Measurements from ENCODE around the gene CATSPERD.

The CATSPERD gene

DNA sequence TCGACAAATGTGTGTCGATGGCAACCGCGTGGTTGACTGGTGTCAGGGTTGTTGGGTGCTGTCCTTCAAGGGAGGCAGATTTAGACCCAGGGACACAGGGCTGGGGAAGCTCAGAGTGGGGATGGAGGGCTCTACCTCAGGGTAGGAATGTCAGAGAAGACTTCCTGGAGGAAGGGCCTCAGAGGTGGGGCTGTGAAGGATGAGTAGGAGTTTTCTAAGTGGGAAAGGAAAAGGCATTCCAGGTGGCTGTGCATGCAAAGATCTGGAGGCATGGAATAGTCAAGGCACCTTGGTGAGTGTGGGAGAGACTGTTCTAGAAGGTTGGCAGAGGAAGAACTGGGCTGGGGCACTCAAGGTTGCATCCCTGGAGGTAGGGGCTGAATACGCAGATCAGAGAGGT, 86.5 kb downstream of the CATSPERD start:
- DNase-seq (ENCODE audit: low read depth) = no peak

DNA sequence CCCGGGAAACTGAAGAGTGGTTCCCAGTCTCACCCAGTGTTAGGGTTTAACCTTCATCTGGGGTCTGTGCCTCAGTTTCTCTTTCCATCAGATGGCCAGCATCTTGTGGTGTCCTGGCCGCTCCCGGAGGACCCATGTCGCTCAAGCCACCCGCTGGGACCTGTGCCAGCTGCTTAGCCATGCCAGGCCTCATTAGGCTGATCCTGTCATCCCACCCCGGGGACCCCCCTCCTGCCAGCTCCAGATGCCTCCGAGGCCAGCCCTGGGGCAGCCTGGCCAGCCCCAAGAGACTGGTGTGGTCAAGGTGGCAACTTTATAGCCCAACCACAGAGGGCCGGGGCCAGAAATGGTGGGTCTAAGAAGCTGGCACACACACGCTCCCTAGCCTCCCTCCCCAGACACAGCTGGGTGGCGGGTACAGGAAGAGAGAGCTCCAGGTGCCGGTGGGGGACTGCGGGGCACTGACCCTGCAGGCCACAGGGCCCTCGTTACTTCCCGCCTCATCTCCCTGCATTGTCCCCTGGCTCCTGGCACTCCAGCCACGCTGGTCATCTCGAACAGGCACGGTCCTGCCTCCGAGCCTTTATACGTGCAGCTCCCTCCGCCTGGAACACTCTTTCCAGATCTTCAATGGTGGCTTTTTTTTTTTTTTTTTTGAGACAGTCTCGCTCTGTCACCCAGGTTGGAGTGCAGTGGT, 87.8 kb downstream of the CATSPERD start:
- no peak for DNase-seq (ENCODE audit: low read depth)

DNA sequence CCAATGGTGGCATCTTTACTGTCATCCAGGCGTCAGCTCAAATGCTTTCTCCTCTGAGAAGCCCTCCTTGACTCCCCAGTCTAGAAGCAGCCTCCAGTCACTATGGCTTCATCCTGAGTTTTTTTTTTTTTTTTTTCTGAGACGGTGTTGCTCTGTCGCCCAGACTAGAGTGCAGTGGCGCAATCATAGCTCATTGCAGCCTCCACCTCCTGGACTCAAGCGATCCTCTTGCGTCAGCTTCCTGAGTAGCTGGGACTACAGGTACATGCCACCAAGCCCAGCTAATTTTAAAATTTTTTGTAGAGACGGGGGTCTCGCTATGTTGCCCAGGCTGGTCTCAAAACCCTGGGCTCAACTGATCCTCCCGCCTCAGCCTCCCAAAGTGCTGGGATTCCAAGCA, 88.6 kb downstream of the CATSPERD start:
- no peak for DNase-seq (ENCODE audit: low read depth)

DNA sequence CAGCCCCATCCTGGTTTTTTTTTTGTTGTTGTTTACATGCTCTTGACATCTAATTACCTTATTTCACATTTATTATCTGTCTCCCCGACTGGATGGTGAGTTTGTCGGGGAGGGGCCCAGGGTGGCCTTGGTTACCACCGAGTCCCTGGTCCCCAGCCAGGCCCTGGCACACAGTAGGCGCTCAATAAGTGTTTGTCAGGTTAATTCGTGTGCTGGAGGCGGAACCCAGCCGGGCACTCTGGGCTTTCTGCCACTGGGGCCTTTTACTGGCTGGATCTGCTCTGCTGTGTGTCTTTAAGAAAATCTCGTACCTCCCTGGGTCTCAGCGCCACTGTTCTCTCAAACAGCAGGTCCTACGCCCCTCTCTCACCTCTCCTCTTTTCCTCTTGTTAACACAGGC, 89.0 kb downstream of the CATSPERD start:
- no peak for DNase-seq (ENCODE audit: low read depth)

DNA sequence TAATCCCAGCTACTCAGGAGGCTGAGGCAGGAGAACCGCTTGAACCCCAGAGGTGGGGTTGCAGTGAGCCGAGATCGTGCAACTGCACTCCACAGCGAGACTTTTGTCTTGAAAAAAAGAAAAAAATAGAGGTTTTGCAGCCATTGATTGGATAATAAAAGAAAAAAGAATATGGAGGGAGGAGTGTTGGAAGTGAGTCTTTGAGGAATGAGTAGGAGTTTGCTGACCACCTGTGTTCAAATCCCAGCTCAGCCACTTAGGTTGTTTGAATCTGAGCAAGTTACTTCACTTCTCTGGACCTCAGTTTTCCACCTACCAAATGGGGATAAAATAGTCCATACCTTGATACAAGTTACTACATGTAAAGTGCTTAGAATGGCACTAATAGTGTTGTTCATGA, 90.7 kb downstream of the CATSPERD start:
- DNase-seq (ENCODE audit: low read depth) = no peak

DNA sequence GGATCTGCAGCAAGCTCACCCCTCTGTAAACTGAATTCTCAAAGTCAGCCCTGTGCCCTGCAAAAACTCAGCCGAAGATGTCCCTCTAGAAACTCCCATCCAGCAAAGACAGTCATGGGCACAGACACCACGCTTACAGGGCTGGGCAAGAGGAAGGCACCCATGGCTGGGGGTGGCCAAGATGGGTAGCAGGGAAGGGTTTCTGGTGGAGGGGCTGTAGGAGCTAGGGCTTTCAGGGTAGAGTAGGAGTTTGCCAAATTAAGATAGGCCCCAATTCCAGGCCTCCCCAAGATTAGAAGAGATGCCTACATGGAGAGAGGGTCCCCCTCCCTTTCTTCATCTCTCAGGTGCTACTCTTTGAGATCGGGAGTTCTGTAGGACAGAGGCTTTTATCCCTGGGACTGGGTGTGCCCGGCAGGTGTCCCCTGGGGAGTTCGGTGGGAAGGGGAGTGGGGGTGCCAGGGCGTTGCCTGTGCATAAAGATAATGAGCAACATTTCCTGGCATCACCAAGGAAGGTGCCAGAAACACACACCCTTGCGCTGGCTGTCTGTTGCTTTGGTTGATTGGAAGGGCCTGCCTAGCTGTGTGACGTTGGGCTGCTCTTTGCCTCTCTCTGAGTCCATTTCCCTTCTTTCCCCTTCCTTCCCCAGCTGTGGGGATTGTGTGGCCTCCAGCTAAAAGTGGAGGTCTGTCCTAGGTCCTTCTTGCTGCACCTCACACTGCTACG, 93.8 kb downstream of the CATSPERD start:
- no peak for DNase-seq (ENCODE audit: low read depth)

DNA sequence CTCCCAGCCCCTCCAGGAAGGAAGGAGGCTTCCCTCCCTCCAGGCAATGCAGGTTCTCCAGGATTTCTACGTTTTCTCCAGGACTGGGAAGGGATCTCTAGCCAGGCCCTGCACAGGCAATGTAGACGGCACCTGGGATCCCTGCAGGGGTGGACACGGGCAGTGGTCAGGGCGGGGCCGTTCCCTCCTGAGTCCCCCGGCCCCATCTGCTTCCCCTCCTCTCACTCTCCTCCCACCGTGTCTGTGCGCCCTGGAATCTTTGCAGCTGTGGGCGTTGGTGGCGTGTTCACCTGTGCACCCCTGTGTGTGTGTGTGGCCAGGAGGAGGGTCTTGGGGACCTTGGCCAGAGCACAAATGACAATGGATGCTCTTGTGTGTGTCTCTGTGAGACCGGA, 94.4 kb downstream of the CATSPERD start:
- no peak for DNase-seq (ENCODE audit: low read depth)

DNA sequence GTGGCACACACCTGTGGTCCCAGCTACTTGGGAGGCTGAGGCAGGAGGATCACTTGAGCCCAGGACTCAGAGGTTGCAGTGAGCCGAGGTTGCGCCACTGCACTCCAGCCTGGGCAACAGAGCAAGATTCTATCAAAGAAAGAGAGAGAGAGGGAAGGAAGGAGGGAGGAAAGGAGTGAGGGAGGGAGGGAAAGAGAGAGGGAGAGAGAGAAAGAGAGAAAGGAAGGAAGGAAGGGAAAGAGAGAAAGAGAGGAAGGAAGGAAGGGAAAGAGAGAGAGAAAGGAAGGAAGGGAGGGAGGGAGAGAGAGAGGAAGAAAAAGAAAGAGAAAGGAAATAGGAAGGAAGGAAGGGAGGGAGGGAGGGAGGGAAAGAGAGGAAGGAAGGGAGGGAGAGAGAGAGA, 96.8 kb downstream of the CATSPERD start:
- no peak for DNase-seq (ENCODE audit: low read depth)

DNA sequence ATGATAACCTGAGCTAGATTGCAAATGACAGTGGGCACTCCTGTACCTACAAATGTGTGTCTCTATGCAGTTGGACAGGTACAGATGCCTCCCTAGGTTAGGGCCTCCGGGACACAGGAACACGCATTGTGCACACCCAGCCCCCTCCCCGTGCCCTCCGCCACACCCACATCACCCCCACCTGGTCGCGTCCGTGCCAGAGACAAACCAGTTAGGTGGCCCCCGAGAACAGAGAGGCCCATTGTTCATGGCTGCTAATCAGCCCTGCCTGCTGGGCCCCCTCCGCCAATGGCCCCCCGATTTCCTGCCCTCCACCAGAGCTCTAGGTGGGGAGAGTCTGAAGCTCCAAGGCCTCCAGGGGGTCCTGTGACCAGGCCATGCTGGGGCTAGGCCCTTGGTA, 98.2 kb downstream of the CATSPERD start:
- no peak for DNase-seq (ENCODE audit: low read depth)

DNA sequence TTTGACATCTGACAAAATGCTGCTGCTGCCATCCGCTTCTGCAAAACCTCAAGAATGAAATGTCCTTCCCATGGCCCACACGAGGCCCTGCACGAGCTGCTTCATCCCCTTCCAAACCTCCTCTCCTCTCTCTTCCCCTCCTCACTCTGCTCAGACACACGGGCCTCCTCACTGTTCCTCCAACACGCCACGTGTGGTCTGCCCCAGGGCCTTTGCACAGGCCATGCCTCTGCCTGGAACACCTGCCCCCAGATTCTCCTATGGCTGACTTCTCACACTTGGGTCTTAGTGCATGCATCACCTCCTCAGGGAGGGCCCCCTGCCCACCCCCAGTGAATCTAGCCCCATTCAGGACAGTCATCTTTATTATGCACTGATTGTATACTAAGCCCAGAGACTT, 100.3 kb downstream of the CATSPERD start:
- no peak for DNase-seq (ENCODE audit: low read depth)

DNA sequence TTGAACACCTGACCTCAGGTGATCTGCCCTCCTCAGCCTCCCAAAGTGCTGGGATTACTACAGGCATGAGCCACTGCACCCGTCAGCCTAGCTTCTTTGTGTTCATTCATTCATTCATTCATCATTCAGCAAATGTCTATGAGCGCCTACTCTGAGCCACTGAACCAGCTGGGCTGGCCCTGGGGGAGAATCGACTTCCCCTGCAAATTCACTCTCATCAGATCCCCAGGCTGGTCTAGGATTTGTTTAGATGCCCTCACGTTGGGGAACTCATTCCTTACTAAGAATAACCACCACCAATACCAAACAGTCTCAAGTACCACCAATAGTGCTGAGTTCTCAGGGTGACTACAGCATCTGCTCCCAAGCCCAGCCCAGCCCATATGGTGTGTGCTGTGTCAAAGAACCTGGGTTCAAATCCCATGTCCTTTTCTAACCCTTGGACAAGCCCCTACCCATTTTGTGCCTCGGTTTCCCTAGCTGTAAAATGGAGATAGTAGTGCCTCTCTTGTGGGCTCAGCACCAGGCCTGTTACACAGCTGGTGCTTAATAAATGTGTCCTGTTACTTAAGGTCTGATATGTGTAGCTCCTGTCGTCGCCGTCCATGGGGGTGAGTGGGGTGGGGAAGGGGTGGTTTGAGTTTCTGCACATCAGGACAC, 101.2 kb downstream of the CATSPERD start:
- no peak for DNase-seq (ENCODE audit: low read depth)

DNA sequence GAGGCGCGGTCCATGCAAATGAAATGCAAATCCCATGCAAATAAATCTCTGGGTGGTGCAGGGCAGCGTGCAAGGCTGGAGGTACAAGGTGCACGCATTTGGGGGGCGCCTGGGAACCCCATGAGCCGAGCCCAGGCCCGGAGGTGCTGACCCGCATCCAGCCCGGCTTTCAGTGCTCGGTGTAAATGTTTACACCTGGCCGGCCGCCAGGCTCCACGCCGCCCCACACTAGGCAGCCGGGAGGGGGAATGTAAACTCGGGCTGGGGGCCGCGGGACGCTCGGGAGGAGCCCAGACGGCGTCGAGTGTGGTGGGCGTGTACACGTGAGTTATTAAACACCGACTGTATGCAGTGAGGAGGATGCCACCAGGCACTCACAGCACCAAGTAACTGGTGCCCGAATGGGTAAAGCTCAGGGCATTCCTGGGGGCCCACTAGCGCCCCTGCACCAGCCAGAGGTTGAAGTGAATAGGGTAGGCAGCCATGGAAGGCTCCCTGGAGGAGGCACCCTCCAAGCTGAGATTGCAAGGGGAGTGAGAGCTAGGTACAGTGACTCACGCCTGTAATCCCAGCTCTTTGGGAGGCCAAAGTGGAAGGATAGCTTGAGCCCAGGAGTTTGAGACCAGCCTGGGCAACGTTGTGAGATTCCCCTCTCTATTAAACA, 101.9 kb downstream of the CATSPERD start:
- no peak for DNase-seq (ENCODE audit: low read depth)

DNA sequence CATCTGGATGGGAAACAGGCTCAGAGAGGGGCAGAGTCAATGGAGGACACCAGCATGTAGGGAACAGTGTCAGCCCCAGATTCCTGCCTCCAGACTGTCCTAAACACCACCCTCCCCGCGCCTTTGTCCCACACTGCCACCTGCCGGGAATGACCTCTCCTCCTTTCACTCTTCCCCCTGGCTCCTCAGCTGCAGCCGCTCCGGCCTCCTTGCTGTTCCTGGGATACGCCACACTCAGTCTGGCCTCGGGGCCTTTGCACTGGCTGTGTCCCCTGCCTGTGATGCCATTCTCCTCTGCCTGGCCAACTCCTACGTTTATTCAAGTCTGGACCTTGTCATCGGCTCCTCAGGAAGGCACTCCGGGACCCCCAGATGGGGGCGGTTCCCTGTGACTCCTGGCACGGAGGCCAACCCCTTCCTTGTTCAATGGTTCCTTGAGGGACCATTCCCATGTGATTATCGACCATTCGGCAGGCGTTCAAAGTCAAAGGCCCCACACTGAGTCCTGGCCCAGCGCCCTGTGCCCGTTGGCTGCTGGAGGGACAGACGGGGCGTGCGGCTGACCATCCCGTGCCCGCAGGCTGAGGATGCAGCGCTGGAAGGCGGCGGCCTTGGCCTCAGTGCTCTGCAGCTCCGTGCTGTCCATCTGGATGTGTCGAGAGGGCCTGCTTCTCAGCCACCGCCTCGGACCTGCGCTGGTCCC, 103.3 kb downstream of the CATSPERD start:
- no peak for DNase-seq (ENCODE audit: low read depth)

DNA sequence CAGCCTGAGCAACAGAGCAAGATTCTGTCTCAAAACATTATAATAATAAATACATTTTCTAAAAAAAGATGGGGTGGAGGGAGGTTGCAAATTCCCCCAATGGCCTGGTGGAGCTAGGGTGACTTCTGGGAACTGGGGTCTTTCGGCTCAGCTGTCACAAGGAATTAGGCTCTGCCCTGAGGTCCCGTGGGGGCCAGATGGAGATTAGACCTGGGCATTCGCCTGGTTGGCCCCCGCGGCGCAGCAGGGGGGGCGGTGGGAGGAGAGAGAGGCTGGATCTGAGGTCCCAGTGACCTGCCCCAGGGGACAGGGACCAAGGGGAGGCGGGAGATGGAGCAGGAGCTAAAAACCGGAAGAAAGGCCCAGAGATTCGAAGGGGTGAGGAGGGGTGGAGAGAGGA, 104.3 kb downstream of the CATSPERD start:
- DNase-seq (ENCODE audit: low read depth) = no peak

DNA sequence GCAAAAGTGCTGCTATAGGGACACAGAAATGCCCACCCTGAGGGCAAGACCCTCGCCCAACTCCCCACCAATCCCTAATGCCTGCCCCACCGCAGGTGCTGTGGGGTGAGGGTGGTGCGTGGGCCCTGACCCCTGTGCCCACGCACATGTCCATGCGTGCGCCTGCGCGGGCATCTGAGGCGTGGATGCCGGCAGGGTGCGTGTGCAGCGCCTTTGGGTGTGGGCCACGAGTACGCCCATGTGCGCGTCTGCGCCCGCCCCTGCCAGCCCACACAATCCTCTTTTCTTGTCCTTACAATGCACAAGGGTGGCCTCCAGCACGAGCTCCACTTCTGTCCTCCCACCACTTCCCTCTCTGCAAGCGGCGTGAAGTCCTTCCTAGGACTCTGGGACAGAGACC, 104.7 kb downstream of the CATSPERD start:
- DNase-seq (ENCODE audit: low read depth) = no peak

DNA sequence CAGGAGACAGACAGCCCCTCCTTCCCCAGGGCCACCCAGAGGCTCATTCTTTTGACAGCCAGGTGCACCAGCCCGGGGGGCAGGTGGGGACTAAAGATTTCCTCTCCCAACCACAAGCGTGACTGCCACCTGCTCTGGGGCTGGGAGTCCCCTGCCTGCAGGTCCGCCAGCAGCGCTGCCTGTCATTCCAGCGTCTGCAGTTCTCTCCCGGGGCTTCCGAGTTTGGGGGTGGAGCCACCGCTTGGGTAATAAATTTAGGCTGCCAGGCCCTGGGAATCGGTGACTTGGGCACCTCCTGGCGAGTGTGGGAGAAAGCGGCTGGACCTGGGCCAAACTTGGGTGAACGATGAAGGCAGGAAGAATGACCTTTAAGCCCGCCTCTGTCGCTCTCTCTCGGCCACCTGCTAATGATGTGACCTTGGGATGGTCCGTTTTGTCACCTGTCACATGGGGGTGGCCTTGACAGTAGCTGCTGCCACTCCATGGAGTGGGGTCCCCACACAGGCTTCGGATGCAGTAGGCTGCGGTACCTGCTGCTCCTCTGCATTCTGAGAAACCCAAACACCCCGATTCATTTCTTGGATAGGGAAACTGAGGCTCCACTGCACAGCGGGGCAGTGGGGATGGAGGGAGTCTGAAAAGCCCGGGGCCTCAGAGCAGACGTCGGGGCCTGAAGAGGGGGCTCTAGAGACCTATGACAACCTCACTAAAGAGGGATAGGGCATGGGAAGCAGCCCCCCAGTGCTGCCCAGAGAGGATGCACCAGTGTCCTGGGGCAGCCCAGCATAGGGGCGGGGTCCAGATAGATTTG, 106.3 kb downstream of the CATSPERD start:
- DNase-seq (ENCODE audit: low read depth) = no peak

DNA sequence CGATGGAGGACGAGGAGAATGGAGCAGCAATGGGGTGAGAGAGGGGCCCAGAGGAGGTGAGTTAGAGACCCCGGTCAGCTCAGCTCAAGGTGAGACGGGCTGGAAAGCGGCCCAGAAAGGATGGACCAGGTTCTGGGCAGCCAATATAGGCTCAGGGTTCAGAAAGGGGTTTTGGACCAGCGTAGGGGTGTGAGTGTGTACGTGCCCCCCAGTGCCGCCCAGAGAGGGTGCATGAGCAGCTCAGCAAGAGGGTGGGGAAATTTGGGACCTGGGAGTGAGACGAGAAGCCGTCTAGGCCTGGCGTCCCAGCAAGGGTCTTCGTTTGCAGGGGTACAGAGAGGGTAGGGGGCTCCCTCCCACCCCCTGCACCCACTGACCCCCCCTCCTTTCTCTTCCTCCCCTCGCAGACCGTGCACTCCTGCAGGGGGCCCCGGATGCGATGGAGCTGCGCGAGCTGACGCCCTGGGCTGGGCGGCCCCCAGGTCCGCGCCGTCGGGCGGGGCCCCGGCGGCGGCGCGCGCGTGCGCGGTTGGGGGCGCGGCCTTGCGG, 107.0 kb downstream of the CATSPERD start:
- DNase-seq (ENCODE audit: low read depth) = no peak

DNA sequence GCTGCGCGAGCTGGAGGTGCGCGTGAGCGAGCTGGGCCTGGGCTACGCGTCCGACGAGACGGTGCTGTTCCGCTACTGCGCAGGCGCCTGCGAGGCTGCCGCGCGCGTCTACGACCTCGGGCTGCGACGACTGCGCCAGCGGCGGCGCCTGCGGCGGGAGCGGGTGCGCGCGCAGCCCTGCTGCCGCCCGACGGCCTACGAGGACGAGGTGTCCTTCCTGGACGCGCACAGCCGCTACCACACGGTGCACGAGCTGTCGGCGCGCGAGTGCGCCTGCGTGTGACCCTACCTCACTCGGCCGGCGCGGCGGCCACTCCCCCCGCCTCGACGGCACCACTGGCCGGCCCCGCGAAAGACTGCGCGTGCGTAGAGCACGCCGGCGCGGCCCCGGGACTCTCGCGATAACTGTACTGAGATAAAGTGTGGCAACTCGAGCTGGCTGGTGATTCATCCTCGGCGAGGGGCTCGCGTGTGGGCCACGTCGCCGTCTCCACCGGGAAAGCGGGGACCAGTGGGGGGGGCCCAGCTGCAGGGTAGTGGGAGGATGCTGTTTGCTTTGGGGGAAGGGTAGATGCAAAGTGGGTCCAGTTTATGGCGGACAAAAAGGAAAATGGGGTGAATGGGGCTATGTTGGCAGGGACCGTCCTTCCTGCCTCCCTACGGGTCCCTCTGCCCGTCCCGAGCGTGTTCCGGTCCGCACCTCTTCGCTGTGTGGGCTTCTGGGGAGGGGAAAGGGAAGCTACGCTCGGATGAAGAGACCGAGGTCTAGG, 107.6 kb downstream of the CATSPERD start:
- DNase-seq (ENCODE audit: low read depth) = peak; percentile 78
